Measurements from ENCODE around the gene DIMT1.

DNA sequence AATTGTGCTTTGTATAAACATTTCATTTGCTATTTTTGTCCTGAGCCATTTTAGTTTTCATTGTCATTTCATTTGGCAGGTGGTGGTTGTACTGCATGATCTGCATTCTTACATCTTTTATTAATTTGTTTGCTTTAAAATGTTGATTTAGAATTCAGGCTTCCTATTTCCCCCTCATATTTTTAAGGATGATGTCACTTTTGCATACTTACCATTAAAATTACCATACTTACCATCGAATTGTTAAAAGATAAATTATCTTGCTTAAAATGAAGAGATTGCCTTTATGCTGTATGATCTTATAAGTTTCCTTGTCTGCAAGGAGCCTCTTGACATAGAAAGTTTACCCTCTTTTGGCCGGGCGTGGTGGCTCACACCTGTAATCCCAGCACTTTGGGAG is 31.1 kb downstream of the DIMT1 start:
- no peak for TF ChIP-seq KDM1A (IDR thresholded peaks at IDR 0.05; ENCODE audit: borderline replicate concordance, low read length)
- TF ChIP-seq, protein P1, sequence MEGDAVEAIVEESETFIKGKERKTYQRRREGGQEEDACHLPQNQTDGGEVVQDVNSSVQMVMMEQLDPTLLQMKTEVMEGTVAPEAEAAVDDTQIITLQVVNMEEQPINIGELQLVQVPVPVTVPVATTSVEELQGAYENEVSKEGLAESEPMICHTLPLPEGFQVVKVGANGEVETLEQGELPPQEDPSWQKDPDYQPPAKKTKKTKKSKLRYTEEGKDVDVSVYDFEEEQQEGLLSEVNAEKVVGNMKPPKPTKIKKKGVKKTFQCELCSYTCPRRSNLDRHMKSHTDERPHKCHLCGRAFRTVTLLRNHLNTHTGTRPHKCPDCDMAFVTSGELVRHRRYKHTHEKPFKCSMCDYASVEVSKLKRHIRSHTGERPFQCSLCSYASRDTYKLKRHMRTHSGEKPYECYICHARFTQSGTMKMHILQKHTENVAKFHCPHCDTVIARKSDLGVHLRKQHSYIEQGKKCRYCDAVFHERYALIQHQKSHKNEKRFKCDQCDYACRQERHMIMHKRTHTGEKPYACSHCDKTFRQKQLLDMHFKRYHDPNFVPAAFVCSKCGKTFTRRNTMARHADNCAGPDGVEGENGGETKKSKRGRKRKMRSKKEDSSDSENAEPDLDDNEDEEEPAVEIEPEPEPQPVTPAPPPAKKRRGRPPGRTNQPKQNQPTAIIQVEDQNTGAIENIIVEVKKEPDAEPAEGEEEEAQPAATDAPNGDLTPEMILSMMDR (IDR thresholded peaks at IDR 0.05; ENCODE audit: control extremely low read depth in 1 of 3, insufficient read depth in 1 of 3, low read depth in 1 of 3, low read length in 3 of 3): no peak
- TF ChIP-seq CBX5 (IDR thresholded peaks at IDR 0.05; ENCODE audit: low read depth, low read length): no peak
- TF ChIP-seq KDM5A (IDR thresholded peaks at IDR 0.05; ENCODE audit: low read length): no peak
- TF ChIP-seq EGR1 (IDR thresholded peaks at IDR 0.05; ENCODE audit: borderline replicate concordance, low read depth, low read length): no peak
- TF ChIP-seq RAD21 (IDR thresholded peaks at IDR 0.05 in 1 of 2, conservative IDR thresholded peaks at IDR 0.05 in 1 of 2; ENCODE audit: low read depth in 2 of 2, low read length in 2 of 2): no peak
- no peak for TF ChIP-seq POLR2AphosphoS5 (IDR thresholded peaks at IDR 0.05; ENCODE audit: low read depth, low read length)
- TF ChIP-seq, protein P2, sequence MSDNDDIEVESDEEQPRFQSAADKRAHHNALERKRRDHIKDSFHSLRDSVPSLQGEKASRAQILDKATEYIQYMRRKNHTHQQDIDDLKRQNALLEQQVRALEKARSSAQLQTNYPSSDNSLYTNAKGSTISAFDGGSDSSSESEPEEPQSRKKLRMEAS (IDR thresholded peaks at IDR 0.05): no peak
- TF ChIP-seq SIN3A (conservative IDR thresholded peaks at IDR 0.05 in 1 of 2, IDR thresholded peaks at IDR 0.05 in 1 of 2; ENCODE audit: low read depth in 1 of 2, low read length in 2 of 2): no peak
- no peak for TF ChIP-seq PHF8 (conservative IDR thresholded peaks at IDR 0.05; ENCODE audit: low read depth, low read length)
- TF ChIP-seq TAF1 (IDR thresholded peaks at IDR 0.05; ENCODE audit: low read depth, low read length): no peak
- TF ChIP-seq NRF1 (IDR thresholded peaks at IDR 0.05; ENCODE audit: low read depth, low read length): no peak
